NCI-H1694 treated with DMSO at 0.1 percent for 48 hours (cell line): ENCODE measurements around the gene SCAF1.

ENCODE experiments used
- DNase-seq: peaks from one replicate; lab custom pipeline; 2025; lab: John Stamatoyannopoulos, UW

SCAF1 gene, protein sequence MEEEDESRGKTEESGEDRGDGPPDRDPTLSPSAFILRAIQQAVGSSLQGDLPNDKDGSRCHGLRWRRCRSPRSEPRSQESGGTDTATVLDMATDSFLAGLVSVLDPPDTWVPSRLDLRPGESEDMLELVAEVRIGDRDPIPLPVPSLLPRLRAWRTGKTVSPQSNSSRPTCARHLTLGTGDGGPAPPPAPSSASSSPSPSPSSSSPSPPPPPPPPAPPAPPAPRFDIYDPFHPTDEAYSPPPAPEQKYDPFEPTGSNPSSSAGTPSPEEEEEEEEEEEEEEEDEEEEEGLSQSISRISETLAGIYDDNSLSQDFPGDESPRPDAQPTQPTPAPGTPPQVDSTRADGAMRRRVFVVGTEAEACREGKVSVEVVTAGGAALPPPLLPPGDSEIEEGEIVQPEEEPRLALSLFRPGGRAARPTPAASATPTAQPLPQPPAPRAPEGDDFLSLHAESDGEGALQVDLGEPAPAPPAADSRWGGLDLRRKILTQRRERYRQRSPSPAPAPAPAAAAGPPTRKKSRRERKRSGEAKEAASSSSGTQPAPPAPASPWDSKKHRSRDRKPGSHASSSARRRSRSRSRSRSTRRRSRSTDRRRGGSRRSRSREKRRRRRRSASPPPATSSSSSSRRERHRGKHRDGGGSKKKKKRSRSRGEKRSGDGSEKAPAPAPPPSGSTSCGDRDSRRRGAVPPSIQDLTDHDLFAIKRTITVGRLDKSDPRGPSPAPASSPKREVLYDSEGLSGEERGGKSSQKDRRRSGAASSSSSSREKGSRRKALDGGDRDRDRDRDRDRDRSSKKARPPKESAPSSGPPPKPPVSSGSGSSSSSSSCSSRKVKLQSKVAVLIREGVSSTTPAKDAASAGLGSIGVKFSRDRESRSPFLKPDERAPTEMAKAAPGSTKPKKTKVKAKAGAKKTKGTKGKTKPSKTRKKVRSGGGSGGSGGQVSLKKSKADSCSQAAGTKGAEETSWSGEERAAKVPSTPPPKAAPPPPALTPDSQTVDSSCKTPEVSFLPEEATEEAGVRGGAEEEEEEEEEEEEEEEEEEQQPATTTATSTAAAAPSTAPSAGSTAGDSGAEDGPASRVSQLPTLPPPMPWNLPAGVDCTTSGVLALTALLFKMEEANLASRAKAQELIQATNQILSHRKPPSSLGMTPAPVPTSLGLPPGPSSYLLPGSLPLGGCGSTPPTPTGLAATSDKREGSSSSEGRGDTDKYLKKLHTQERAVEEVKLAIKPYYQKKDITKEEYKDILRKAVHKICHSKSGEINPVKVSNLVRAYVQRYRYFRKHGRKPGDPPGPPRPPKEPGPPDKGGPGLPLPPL

DNA sequence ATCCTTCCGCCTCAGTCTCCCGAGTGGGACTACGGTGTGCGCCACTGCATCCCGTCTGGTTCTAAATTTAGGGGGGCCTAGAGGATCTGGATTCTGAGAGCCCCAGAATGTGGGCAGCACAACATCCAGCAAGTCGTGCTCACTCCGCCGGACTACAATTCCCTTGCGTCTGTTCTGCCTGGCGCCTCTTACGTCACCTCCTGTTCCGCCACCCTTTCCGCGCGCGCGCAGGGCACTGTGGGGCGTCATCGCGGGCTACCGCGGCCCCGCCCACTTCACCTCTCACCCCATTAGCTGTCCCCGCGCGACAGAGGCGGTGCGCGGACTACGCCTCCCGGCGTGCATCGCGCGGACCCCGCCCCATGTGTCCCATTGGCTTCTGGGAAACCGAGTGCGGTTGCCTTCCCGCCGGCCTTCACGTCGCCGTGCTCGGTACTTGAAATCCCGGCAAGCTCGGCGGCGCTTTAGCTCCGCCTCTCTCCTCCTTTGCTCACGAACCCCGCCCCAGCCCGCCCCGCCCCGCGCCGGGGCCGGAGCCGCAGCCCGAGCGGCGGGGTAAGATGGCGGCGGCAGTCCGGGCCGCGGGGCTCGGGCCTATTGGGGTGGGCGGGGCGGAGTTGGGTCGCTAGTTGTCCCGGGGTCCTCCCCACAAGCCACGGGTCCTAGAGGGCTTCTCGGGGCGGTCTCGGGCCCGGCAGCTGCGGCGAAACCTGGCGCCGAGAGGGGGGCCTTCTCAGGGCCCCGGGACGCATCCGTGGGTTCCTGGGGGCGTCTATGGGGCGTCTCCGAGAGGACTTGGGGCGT lies at the start of gene SCAF1:
TSS of gene SCAF1 (plus strand) at position 522 of the 804 bp plus-strand sequence. CDS start 2,818 bp downstream, outside the sequence.
- peak; percentile 97 for DNase-seq

DNA sequence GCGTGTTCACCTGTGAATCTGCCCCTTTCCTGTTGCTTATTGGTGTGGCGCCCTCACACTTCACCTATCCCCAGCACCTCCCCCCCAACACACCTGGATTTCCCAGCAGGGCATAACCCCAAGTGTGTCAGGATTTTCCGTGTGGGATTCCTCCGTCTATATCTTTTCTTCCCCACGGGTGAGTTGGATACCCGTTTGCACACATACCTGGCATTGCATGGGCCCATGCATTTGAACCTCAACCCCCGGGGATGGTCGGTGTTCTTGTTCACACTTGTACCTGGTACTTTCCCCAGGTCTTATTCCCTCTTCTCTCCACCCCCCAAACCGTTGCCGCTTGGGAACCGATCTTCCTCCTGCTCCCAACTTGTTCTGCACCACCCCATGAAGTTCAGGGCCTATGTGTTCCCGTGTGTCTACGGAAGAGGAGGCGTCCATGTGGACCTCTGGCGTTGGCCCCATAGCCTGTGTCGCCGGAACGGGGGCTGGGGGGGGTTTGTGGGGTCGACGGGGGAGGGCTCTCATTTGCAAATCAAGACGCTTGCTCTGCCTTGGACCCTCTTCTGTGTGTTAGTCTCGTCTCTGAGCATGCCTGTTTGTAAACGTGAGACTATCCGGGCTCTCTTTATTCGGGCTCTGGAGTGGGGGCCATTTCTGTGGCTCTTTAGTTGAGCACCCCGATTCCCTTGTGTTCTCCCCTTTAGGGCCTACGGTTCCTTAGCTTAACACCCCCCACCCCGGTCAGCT lies 49.4 kb upstream of the SCAF1 start:
- DNase-seq = peak; percentile 32

DNA sequence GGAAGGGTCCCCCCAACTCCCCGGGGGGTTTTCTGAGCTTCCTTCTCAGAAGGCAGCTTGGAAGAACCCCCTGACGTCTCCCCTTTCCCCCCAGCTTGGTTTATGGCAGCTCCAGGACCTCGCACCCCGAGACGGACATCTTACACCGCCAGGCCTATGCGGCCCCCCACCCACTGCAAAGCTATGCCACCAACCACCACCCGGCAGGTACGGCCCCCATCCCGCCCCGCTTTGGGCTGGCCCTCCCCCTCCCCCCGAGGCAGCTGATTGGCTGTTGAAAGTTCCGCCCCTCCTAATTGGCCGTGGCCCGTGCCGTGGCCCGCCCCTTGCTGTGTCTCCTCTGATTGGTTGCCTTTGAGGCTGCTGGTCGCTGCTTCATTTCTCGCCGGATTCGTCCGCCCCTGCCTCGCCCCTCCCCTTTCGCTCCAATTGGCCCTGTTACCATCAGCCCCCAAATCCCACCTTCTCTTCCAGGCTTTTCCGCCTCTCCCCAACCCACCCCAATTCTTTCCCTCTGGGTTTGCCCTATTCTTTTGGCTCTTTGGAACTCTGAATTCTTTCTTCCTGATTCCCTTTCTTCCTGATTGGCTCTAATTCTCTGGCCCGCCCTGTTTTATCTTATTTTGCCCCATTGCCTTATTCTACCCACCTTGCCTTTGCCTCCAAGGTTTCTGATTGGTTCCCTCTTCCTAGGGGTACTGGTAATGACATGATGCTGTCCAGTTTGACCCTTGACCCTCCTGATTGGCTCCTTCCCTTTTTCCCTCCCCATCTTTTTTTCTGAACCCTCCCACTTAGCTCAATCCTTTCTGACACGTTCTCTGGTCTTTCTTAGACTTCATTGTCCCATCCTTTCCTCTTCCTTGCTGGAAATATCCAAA lies 48.5 kb upstream of the SCAF1 start:
- DNase-seq = peak; percentile 88

DNA sequence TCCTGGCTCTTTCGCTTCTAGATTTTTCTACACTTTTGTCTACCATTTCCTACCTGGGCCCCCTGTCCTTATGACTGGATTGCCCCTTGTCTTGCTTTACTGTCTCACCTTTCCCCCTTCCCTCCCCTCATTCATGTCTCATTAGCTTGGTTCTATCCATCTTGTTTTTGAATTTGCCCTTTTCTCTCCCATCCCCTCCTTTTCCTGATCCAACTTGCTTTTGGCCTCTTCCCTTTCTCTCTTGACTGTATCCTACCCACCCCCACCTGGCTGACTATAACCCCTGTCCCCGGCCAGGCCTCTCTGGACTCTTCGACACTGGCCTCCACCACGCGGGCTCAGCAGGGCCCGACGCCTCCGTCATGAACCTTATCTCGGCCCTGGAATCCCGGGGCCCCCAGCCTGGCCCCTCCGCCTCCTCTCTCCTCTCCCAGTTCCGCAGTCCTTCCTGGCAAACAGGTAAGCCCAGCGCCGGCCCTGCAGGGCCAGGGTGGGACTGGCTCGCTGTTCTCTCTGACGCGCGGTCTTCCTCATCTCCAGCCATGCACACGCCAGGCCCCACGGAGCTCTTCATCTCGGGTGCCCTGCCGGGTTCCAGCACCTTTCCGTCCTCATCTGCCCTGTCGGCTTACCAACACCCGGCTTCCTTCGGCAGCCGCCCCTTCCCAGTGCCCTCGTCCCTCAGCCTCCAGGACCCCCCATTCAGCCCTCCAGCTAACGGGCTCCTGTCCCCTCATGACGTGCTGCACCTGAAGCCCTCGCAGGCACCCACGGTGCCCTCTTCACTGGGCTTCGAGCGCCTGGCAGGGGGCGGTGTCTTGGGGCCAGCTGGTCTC lies 47.6 kb upstream of the SCAF1 start:
- DNase-seq = no peak

DNA sequence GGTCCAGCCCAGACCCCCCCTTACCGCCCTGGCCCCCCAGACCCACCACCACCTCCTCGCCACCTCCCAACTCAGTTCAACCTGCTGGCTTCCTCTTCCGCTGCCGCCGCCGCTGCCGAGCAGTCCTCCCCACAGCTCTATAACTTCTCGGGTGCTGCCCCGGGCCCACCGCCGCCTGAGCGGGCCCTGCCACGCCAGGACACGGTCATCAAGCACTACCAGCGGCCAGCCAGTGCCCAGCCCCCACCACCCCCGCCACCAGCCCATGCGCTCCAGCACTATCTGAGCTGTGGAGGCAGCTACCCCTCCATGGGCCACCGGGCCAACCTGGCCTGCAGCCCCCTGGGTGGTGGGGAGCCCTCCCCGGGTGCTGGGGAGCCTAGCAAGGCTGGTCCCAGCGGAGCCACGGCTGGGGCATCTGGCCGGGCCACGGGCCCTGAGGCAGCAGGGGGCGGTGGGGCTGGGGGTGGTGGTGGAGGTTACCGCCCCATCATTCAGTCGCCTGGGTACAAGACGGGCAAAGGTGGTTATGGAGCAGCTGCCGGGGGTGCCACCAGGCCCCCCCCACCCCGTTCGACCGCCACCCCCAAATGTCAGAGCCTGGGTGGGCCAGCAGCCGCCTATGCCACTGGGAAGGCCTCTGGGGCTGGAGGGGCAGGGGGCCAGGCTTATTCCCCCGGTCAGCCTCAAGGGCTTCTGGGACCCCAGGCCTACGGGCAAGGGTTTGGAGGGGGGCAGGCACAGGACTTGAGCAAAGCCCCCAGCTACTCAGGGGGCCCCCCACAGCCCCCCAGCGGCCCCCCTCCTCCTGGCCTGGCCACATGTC lies 46.8 kb upstream of the SCAF1 start:
- DNase-seq = no peak

DNA sequence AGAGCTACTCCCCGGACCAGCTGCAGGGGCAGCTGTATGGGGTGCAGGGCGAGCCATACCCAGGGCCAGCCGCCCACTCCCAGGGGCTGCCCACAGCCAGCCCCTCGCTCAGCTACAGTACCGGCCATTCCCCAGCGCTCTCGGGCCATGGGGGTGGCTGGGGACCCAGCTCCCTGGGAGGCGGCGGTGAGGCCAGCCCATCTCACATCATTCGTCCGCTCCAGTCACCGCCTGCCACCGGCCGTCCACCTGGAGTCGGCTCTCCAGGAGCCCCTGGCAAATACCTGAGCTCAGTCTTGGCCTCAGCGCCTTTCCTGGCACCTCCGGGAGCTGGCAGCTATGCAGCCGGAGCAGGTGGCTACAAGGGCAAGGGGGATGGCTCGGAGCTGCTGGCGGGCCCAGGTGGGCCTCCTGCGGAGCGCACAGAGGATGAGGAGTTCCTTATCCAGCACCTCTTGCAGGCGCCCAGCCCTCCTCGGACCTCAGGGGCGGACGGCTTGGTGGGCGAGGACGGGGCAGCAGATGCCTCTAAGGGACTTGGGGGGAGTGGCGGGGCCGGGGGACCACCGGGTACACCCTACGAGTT lies 46.1 kb upstream of the SCAF1 start:
- DNase-seq = no peak

DNA sequence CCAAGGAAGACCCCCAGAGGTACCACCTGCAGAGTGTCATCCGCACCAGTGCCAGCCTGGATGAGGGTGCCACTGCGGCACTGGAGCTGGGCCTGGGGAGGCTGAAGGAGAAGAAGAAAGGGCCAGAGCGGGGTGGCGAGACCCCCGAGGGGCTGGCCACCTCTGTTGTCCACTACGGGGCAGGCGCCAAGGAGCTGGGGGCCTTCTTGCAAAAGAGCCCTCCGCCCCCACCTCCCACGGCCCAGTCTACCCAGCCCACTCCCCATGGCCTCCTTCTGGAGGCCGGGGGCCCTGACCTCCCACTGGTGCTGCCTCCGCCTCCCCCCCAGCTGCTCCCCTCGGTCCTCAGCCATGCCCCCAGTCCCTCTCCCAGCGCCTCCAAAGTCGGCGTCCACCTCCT lies 45.6 kb upstream of the SCAF1 start:
- no peak for DNase-seq

DNA sequence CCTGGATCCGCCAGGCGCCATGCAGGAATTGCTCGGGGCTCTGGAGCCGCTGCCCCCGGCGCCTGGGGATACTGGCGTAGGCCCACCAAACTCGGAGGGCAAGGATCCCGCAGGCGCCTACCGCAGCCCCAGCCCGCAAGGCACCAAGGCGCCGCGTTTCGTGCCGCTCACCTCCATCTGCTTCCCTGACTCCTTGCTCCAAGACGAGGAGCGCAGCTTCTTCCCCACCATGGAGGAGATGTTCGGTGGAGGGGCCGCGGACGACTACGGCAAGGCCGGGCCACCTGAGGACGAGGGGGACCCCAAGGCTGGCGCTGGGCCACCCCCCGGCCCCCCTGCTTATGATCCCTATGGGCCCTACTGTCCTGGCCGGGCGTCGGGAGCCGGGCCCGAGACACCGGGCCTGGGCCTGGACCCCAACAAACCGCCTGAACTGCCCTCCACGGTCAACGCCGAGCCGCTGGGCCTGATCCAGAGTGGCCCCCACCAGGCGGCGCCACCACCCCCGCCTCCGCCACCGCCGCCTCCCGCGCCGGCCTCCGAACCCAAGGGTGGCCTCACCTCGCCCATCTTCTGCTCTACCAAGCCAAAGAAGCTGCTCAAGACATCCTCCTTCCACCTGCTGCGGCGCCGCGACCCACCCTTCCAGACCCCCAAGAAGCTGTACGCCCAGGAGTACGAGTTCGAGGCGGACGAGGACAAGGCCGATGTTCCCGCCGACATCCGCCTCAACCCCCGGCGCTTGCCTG lies 44.9 kb upstream of the SCAF1 start:
- no peak for DNase-seq

DNA sequence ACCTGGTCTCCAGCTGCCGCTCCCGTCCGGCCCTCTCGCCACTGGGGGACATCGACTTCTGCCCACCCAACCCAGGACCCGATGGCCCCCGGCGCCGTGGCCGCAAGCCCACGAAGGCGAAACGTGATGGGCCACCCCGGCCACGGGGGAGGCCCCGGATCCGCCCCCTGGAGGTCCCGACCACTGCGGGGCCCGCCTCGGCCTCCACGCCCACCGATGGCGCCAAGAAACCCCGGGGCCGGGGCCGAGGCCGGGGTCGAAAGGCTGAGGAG lies 44.4 kb upstream of the SCAF1 start:
- DNase-seq = no peak

DNA sequence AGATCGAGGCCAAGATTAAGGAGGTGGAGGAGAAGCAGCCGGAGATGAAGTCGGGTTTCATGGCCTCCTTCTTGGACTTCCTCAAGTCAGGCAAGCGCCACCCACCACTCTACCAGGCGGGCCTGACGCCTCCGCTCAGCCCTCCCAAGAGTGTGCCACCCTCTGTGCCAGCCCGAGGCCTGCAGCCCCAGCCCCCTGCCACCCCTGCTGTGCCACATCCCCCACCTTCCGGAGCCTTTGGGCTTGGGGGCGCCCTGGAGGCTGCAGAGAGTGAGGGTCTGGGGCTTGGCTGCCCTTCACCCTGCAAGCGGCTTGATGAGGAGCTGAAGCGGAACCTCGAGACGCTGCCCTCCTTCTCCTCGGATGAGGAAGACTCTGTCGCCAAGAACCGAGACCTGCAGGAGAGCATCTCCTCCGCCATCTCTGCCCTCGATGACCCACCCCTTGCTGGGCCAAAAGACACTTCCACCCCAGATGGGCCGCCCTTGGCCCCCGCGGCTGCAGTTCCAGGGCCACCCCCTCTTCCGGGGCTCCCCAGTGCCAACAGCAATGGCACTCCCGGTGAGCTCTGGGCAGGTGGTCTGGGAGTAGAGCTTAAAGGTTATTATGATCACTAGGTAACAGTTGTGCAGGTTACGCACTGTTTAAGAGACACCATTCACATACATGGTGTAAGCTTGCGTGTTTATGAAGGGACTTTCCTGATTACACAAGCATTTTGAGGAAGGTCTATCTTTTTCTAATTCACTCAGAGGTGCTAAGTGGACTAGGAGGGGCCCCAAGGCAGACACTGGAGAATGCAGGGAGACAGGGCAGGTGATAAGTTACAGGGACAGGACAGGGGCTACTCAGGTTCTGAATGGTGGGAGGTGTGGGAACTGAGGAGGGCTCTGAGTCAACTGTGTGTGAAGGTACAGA lies 42.4 kb upstream of the SCAF1 start:
- no peak for DNase-seq

DNA sequence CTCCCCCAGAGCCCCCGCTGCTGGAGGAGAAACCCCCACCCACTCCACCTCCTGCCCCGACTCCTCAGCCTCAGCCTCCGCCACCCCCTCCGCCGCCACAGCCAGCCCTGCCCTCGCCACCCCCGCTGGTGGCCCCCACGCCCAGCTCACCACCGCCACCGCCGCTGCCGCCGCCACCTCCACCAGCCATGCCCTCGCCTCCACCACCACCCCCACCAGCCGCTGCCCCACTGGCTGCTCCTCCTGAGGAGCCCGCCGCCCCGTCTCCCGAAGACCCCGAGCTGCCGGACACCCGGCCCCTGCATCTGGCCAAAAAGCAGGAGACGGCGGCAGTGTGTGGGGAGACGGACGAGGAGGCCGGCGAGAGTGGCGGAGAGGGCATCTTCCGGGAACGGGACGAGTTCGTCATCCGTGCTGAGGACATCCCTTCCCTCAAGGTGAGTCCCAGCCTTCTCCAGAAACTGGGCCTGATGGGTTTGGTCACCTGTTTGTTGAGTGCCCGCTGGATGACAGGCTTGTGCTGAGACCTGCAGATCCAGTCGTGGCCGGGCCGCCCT lies 40.4 kb upstream of the SCAF1 start:
- no peak for DNase-seq

DNA sequence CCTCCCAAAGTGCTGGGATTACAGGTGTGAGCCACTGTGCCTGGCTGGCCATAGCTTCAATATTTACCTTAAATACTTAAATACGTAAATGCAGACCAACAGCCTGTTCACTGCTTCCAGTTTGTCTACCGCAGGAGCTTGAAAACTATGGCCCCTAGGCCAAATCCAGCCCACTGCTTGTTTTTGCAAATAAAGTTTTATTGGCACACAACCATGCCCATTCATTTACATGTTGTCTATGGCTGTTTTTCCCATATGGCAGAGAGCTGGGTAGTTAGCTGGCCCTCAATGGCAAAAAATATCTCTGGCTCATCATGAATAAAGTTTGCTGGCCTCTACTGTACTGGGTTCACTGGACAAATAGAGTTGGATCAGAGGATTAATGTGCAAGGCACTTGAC lies 39.2 kb upstream of the SCAF1 start:
- no peak for DNase-seq

DNA sequence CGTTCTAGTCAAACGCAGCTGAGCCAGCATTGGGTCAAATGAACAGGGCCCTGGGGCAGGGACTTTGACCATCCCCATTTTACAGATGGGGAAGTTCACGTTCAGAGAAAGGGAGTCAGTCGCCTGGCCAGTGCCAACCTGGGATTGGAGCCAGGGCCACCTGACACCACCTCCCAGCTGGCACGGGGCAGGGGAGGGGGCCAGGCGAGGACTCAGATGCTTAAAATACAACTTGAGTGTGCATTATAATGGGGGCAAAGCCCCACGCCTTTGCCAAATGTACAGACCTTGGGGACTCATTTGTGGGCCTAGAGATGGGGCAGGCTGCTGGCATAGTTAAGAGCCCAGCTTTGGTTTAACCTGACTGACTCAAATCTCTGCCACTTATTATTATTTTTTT lies 36.4 kb upstream of the SCAF1 start:
- no peak for DNase-seq

DNA sequence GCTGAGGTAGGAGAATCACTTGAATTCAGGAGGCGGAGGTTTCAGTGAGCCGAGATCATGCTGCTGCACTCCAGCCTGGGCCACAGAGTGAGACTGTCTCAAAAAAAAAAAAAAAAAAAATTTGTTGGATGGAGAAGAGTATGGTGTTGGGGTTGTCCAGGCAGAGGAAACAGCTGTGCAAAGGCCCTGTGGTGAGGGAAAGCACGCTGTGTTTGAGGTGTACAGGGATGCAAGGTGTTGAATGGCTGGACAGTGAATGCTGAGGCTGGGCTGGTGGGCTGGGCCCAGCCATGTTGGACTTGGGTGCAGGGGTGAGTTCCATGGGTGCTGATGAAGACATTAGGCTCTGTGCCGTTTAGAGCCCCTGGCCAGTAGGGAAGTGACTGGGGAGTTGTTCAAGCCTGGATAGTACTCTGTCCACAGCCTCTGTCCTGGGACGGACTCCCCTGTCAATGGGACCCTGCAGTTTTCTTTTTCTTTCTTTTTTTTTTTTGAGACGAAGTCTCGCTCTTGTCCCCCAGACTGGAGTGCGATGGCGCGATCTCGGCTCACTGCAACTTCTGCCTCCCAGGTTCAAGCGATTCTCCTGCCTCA lies 32.4 kb upstream of the SCAF1 start:
- DNase-seq = no peak

DNA sequence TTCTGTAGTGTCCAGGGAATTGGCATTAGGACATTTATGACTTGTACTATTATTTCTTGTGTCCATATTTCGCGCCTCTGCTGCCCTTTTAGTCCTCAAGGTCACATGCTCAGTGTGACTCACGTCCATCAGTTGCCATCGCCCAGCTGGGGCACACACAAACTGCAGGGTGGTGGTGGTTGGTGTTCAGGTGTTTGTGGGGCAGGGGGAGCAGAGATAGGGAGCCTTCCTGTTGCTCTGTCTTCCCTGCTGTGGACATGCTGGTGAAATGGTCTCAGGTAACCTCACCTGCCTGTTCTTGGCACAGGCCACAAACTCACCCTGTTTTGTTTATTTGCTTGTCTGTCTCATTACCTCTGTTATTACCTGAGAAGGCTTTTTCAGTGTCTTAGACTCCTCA lies 28.6 kb upstream of the SCAF1 start:
- DNase-seq = no peak
